GM12875 (cell line): ENCODE measurements around the gene ZZZ3.
A peak's percentile ranks its signal among the peaks of the same experiment; 100 is the strongest.
"Not testable (repeated sequence)": the region's sequence is repeated elsewhere in the genome, so short reads cannot be mapped to it uniquely, and the experiment has no call there.

Experiments
- H3K4me3 ChIP-seq: one replicate; pipeline ENCODE4 v1.5.1; 2011; ENCODE audit warnings: low read depth, low read length, control low read depth
- CTCF ChIP-seq: IDR thresholded peaks from 2 replicates; pipeline ENCODE4 v1.5.1; 2011; ENCODE audit warnings: low read depth, mild to moderate bottlenecking, control low read depth, inconsistent platforms, low read length, moderate library complexity, borderline replicate concordance; ENCODE audit not compliant: insufficient read depth

Gene ZZZ3

GRCh38 chr1:77704736-77705135 is 22.3 kb upstream of the ZZZ3 start:
- no peak overlapping the region for H3K4me3 ChIP-seq
- TF ChIP-seq CTCF: no peak

- not testable (repeated sequence) for H3K4me3 ChIP-seq
Observed at GRCh38 chr1:77699673-77700072, 17.2 kb upstream of the ZZZ3 start.

GRCh38 chr1:77697441-77697840 is 15.0 kb upstream of the ZZZ3 start:
- TF ChIP-seq CTCF: no peak
- no peak overlapping the region for H3K4me3 ChIP-seq

GRCh38 chr1:77688939-77689338 is 6.5 kb upstream of the ZZZ3 start:
- H3K4me3 ChIP-seq: no peak overlapping the region
- TF ChIP-seq CTCF: no peak

GRCh38 chr1:77687519-77687906 is 5.1 kb upstream of the ZZZ3 start:
- H3K4me3 ChIP-seq: no peak overlapping the region
- peak; percentile 28 for TF ChIP-seq CTCF

GRCh38 chr1:77686796-77687518 is 4.5 kb upstream of the ZZZ3 start:
- H3K4me3 ChIP-seq: no peak overlapping the region

More at GRCh38 chr1:77686796-77687518, 4.5 kb upstream of the ZZZ3 start:
- no peak for TF ChIP-seq CTCF
